GM18951 (cell line): ENCODE measurements around the gene CASP8AP2.
"Not testable (repeated sequence)": the region's sequence is repeated elsewhere in the genome, so short reads cannot be mapped to it uniquely, and the experiment has no call there.

Experiments
- POLR2A ChIP-seq: IDR thresholded peaks from 4 replicates; pipeline ENCODE4 v1.6.1; 2011; ENCODE audit warnings: mild to moderate bottlenecking; ENCODE audit not compliant: insufficient read length, insufficient read depth; ENCODE audit errors: extremely low read depth
- in situ Hi-C: fragments of 300-500 bp; cut with MboI; formaldehyde crosslinking; loops from one replicate; pipeline ENCODE4 v1.12.0; 2022; ENCODE audit warnings: low sequenced_read_pairs, mixed read lengths, inconsistent platforms; ENCODE audit not compliant: unreplicated experiment

CASP8AP2 gene

DNA sequence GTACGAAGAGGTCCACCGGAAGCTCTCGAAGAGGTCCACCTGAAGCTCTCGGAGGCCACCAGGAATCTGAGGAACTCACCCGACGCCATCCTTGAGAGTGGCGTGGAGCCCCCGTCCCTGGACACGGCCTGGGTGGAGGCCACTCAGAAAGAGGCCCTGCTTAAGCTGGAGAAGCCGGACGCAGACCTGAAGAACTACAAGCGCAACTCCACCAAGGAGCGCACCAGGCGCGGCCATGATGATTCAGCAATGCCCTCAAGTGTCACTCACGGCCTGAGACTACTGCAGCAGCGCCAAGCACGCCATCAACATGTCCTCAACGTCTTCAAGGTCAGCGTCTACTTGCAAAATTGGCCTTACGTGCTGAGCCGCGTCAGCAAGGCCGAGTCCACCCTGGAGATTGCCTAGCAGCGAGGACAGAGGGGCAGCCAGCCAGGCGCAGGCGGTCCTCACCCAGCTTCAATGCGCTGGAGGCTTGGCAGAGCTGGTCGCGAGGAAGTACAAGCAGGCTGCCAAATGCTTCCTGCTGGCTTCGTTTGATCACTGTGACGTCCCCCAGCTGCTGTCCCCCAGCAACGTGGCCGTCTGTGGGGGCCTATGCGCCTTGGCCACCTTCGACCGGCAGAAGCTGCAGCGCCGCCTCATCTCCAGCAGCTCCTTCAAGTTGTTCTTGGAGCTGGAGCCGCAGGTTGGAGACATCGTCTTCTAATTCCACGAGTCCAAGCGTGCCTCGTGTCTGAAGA lies 56.9 kb downstream of the CASP8AP2 start:
- in situ Hi-C loops: no loop called here

DNA sequence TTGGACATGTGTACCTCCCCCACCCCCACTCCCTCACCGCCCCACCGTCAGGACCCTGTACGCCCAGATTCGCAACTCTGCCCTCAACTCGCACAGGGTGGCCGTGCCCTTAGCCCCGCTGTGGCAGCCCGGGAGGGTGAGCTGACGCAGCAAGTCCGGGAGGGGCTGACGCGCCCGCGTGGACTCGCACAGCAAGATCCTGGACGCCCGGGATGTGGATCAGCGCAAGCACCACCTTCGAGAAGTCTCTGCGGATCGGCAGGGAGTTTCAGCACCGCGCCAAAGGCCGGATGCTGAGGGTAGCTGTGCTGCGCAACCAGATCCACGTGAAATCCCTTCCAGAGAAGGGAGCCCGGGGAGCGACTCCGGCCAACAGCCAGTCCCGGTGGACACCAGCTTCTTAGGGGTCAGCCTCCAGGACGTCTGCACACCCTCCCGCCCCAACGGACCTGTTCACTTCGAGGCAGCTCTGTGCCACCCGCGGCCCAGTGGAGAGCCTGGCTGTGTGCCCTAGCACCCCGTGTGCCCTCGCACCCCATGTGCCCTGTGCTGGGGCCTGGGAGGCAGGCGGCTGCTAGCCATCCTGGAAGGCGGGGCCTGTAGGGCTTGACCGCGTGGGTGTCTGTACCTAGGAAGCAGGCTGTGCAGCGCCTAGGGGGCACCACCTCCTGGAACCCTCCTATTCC lies 57.9 kb downstream of the CASP8AP2 start:
- TF ChIP-seq POLR2A: no peak
- in situ Hi-C loops: no loop called here

More for the DNA sequence above, 56.9 kb downstream of the CASP8AP2 start:
- TF ChIP-seq POLR2A: no peak

DNA sequence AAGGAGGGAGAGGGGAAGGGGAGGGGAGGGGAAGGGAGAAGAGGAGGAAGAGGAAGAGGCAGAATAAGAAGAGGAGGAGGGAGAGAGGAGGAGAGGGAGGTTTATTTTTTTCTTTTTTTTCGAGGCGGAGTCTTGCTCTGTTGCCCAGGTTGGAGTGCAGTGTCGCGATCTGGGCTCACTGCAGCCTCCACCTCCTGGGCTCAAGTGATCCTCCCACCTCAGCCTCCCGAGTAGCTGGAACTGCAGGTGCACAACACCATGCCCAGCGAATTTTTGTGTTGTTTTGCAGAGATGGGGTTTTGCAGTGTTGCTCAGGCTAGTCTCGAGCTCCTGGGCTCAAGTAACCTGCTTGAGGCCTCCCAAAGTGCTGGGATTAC lies 58.4 kb downstream of the CASP8AP2 start:
- in situ Hi-C loops: no loop called here
- TF ChIP-seq POLR2A: no peak

DNA sequence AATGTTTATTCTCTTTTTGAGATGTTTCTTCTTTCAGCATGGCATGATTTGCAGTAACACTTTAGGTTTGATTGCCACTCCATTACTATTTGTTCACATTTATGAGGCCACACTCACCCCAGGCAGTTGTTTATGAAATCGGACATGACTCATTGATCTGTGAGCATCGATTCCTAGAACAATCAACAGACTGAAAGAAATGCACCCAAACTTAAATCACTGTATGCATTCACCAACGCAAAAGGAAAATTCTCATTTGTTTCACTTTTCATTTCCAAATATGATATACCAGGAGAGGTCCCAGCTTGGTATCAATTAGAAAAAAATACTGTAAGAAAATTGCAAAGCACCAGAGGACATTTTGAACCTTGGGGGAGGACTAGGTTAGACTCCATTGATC lies 59.2 kb downstream of the CASP8AP2 start:
- in situ Hi-C loops: no loop called here
- TF ChIP-seq POLR2A: no peak

DNA sequence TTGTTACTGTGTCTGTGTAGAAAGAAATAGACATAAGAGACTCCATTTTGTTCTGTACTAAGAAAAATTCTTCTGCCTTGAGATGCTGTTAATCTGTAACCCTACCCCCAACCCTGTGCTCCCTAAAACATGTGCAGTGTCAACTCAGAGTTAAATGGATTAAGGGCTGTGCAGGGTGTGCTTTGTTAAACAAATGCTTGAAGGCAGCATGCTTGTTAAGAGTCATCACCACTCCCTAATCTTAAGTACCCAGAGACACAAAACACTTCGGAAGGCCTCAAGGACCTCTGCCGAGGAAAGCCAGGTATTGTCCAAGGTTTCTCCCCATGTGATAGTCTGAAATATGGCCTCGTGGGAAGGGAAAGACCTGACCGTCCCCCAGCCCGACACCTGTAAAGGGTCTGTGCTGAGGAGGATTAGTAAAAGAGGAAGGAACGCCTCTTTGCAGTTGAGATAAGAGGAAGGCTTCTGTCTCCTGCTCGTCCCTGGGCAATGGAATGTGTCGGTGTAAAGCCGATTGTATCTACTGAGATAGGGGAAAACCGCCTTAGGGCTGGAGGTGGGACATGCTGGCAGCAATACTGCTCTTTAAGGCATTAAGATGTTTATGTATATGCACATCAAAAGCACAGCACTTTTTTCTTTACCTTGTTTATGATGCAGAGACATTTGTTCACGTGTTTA lies 61.3 kb downstream of the CASP8AP2 start:
- in situ Hi-C loops: not testable (repeated sequence)

DNA sequence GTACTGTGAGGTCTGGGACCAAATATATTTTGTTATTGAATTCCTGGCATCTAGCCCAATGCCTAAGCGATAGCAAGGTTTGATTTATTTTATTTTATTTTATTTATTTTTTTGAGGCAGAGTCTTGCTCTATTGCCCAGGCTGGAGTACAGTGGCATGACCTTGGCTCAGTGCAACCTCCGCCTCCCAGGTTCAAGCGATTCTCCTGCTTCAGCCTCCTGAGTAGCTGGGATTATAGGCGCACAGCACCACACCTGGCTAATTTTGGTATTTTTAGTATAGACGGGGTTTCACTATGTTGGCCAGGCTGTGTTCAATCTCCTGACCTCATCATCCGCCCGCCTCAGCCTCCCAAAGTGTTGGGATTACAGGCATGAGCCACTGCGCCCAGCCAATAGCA lies 62.9 kb downstream of the CASP8AP2 start:
- in situ Hi-C loops: not testable (repeated sequence)

DNA sequence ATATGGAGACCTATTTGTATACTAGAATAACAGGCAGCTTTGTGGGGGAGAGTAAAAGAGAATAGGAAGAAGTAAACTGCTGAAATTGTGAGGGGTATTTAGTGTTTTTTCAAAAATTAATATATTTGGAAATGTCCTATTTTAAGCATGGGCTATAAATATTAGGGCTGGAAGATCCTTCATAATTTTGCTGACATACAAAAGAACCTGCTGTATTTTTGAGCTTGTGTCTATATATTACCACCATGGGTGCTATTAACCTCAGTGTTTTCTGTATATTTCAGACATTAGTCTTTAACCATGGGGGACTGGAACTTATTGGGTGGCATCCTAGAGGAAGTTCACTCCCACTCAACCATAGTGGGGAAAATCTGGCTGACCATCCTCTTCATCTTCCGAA lies 64.5 kb downstream of the CASP8AP2 start, which contains the start of gene GJA10:
GJA10 (plus strand) TSS at position 301 of the 400 bp plus-strand sequence; CDS start at position 301, 0 bp downstream.
- TF ChIP-seq POLR2A: no peak
- in situ Hi-C loops: no loop called here

DNA sequence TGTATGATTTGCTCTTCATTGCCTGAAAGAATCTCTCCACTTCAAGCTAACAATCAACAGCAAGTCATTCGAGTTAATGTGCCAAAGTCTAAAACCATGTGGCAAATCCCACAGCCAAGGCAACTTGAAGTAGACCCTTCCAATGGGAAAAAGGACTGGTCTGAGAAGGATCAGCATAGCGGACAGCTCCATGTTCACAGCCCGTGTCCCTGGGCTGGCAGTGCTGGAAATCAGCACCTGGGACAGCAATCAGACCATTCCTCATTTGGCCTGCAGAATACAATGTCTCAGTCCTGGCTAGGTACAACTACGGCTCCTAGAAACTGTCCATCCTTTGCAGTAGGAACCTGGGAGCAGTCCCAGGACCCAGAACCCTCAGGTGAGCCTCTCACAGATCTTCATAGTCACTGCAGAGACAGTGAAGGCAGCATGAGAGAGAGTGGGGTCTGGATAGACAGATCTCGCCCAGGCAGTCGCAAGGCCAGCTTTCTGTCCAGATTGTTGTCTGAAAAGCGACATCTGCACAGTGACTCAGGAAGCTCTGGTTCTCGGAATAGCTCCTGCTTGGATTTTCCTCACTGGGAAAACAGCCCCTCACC lies 65.7 kb downstream of the CASP8AP2 start:
- in situ Hi-C loops: no loop called here
- no peak for TF ChIP-seq POLR2A

DNA sequence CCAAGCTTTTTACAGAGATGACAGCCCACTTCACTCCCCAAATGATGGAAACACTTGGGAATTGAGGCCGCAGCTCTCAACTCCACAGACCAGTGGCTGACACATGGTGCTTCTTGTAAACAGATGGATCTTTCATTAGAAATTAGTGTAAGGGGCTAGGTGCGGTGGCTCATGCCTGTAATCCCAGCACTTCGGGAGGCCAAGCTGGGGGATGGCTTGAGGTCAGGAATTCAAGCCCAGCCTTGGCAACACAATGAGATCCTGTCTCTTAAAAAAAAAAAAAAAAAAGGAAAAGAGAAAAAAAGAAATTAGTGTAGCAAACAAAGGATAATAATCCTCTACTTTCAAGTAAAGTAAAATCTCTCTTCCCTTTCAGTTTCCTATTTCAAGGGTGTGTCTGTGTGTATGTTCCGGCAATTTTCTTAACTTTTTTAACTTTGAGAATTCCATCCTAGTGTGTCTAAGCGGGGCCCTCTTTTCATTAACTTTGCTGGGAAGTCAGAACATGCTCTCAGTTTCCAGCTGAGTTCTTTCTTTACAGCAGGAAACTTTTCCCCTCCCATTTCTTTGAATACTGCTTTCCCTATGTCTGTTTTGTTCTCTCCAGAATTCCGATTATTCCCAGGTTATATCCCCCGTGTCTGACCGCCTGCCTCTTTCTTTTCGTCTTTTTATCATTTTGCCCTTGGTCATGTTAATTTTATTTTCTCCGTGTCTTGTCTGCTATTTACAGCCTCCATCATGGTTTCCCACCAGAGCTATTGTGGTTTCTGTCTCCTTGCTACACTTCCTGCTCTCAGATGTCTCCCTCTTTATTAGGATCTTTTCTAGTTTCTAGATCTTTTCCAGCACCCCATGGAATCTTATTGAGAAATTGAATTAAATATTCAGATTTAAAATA lies 80.6 kb downstream of the CASP8AP2 start:
- in situ Hi-C loops: not testable (repeated sequence)

DNA sequence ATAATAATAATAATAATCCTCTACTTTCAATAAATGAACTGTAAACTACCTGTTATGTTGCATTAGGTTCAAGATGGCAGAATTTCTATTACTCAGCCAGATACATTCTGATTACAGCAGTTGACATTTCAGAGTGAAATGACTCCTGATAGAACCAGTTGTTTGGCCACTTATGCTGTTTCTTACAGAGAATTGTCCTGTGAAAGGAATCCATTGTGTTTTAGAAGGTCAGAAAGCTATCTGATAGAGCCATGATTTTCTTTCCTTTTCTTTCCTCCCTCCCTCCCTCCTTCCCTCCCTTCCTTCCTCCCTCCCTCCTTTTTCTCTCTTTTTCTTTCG lies 81.2 kb downstream of the CASP8AP2 start:
- in situ Hi-C loops: no loop called here
- TF ChIP-seq POLR2A: no peak

DNA sequence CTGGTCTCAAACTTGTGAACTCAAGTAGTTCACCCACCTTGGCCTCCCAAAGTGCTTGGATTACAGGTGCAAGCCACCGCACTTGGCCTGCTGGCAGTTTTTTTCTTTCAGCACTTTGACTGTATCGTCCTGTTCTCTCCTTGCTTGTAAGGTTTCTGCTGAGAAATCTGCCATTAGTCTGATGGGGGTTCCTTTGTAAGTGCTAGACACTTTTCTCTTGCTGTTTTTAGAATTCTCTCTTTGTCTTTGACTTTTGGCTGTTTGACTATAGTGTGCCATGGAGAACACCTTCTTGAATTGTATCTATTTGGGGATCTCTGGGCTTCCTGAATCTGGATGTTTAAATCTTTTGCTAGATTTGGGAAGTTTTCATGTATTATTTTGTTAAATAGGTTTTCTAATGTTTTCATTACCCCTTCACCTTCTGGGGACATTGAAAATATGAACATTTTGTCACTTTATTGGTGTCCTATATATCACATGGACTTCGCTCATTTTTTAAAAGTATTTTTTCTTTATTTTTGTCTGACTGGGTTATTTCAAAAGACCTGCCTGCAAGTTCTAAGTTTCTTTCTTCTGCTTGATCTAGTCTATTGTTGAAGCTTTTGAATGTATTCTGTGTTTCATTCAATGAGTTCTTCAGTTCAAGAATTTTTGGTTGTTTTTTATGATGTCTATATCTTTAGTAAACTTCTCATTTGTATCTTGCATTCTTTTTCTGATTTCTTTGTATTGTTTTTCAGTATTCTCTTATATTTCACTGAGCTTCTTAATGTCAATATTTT lies 86.6 kb downstream of the CASP8AP2 start:
- in situ Hi-C loops: no loop called here
- TF ChIP-seq POLR2A: no peak

DNA sequence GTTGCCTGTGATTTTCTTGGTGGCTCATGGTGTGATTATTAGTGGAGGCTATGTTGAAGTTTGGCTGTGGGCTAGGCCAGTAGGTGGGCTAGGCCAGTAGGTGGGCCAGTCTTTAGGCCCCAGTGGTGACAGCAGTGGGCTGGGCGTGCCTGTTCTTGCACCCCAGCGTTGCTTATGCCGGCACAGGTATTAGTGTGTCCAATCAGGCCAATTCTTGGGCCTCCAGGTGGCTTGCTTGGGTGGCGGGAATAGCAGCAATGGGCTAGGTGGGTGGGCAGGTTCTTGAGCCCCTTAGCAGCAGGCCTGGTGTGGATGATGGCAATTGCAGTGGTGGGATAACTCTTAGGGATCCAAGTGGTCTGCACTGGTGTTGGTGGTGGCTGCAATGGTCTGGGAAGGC lies 87.5 kb downstream of the CASP8AP2 start:
- in situ Hi-C loops: no loop called here
- TF ChIP-seq POLR2A: no peak
